Muscle of arm (tissue), 12 donors: ENCODE measurements around the gene TRIM17. TPM values are rescaled to one million over a fixed set of nuclear protein-coding genes. Genes with fewer than 3 reads are reported as not detected.

Experiments used
- DNase-seq: peaks from one replicate; pipeline ENCODE4 v3.0.0-alpha.2; 2013
- polyA plus RNA-seq, 12 donors: library from polyadenylated mRNA; unstranded; fragments of 120-200 nt; gene quantifications; one replicate each; pipeline ENCODE4 v1.2.1, GENCODE V29; 2013; ENCODE audit not compliant: insufficient read length in 12 of 12

TRIM17 gene
- polyA plus RNA-seq, 12 donors: 0.38 to 1.9 (median 0.65) TPM; not detected in 2

DNA sequence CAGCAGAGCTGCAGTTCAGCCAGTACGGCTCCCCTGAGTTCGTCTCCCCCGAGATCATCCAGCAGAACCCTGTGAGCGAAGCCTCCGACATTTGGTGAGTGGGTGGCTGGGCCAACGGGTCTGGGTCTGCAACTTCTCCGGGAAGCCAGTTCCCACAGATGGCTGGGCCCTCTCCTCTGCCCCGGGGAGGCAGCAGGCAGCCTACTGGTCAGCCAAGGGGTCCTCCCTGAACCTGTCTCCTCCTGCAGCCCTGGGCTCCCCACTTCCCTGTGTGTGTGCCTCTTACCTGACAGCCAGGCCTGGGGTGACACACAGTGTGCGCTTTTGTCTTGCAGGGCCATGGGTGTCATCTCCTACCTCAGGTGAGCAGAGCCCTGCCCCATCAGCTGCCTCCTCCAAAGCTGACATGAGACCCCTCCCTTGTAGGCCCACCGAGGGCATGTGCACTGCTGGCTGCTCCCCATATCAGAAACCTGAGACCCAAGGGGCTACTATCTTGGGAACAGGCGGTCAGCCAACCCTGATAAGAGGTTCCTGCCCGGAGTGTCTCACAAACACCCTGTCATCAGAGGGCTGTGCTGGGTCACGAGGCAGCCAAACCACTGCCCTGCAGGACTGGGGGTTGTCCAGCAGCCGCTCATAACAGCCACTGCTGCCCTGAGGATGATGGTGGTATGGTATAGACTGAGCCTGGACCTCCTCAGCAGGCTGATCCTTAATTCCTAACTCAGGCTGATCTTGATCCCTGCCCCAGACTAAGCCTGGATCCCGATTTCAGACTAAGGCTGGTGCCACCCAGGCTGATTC lies 47.7 kb downstream of the TRIM17 start:
- no peak for DNase-seq

DNA sequence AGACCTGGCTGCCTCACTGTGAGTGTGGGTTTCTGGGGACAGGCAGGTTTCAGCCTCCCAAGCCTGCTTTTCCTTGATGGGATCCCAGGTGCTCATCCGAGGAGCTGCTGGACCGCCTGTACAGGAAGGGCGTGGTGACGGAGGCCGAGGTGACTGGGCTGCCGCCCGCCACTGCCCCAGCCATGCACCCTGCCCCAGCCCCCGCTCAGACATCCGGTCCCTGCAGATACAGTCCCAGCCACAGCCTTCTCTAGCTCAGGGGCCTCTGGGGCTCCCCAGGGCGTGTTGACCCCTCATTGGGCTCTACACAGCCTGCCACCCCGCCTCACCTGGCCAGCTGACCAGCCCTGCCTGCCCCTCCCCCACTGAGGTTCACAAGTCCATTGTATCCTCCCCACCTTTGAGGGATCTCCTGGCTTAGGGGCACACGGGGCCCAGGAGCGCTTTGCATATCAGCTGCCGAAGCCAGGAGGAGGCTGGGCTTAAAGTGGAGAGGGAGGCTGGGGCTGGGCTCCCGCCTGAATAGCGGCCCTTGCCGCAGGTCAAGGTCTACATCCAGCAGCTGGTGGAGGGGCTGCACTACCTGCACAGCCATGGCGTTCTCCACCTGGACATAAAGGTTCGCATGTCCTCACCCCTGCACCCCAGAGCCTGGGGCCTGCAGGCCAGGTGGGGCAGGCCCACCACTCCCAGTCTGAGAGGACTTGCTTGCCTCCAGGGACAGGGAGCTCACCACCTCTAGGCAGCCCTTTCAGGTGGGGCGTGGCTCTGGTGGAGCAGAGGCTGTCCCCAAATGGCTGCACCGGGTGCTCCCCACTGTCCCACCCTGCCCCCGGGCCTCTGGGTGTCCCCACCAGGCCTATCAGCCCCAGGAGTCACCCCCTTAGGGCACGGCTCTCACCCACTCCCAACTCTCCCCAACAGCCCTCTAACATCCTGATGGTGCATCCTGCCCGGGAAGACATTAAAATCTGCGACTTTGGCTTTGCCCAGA lies 48.6 kb downstream of the TRIM17 start:
- DNase-seq: no peak

- peak; percentile 30 for DNase-seq
Observed at GRCh38 chr1:228366866-228367741, 49.6 kb downstream of the TRIM17 start.

DNA sequence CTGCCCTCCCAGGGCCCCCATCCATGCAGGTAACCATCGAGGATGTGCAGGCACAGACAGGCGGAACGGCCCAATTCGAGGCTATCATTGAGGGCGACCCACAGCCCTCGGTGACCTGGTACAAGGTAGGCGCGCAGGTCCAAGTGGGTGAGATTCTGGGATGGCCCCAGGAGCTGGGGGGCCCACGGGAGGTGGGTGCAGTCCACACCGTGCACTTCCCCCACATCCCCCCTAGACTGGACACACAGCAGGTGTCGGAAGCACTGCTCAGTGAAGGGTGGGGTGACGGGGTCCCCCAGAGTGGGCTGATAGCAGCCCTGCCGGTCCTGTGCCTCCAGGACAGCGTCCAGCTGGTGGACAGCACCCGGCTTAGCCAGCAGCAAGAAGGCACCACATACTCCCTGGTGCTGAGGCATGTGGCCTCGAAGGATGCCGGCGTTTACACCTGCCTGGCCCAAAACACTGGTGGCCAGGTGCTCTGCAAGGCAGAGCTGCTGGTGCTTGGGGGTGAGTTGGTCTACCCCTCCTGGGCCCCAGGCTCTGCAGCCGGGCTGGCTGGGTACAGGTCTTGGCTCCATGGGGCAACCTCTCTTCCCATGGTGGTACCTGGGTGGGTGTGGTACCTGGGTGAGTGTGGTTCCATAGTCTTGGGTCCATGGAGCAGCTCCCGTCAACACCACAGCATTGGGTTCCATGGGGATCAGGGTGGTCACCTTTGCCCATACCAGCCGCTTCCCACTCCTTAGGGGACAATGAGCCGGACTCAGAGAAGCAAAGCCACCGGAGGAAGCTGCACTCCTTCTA lies 50.4 kb downstream of the TRIM17 start:
- no peak for DNase-seq

DNA sequence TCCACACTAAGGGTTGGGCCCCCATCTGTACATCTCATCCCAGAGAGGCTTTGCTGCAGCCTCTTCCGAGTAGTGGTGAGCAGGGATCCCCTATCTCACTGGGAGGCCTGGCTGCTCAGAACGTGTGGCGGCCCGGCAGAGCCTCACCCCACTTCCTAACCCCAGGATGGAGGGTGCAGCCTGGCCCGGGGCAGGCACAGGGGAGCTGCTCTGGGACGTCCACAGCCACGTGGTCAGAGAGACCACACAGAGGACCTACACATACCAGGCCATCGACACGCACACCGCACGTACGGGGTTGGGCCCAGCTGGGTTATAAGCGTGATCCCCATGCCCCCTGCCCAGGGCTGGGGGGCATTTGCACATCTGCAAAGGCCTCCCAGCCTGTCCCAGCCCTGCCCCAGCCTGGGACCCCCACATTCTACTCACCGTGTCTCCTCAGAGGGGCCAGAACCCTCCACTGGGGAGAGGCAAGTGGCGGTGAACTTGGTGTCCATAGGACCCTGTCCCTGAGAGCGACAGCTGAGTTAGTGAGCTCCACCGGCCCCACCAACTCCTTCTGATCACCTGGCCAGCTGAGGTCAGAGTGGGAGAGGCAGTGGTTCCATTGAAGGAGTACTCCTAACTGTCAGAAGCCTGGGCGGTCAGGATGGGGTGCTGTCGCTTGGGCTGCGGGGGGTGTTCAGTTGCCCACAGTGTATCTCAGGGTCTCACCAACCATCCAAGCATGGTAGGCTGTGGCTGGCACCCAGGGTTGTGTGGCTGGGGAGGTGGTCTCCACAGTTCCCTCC lies 51.2 kb downstream of the TRIM17 start:
- DNase-seq: no peak

GRCh38 chr1:228364706-228365213 lies 51.9 kb downstream of the TRIM17 start:
- no peak for DNase-seq

- DNase-seq: no peak
Observed at GRCh38 chr1:228364068-228364705, 52.5 kb downstream of the TRIM17 start.

- DNase-seq: no peak
Observed at GRCh38 chr1:228363686-228364067, 53.0 kb downstream of the TRIM17 start.

GRCh38 chr1:228362884-228363450 lies 53.7 kb downstream of the TRIM17 start:
- DNase-seq: no peak

DNA sequence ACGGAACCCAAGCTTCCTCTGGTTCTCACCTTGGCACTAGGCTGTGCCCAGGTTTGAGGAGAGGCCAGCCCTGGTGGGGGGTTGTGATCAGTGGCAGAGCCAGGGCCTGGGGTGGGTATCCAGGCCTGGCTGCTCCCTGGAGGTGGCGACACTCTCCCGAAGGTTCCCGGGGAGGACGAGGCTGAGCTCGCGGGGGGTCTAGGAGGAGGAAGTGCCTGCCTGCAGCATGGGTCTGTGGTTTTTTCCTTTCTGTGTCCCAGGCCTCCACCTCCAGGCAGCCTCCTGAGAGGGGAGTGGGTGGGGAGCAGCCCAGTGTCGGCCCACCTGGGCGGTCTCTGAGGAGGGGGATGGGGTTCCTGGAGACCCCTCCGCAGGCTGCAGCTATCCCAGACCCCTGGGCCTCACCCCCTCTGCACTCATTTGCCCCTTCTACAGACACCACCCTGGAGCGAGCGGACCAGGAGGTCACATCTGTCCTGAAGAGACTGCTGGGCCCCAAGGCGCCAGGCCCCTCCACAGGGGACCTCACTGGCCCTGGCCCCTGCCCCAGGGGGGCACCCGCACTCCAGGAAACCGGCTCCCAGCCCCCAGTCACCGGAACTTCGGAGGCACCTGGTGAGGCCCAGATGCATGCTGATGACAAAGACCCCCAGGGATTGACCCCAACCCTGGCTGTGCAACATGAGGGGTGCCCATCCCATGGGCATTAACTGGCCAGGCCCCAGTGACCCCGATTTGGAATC lies 54.3 kb downstream of the TRIM17 start:
- no peak for DNase-seq

DNA sequence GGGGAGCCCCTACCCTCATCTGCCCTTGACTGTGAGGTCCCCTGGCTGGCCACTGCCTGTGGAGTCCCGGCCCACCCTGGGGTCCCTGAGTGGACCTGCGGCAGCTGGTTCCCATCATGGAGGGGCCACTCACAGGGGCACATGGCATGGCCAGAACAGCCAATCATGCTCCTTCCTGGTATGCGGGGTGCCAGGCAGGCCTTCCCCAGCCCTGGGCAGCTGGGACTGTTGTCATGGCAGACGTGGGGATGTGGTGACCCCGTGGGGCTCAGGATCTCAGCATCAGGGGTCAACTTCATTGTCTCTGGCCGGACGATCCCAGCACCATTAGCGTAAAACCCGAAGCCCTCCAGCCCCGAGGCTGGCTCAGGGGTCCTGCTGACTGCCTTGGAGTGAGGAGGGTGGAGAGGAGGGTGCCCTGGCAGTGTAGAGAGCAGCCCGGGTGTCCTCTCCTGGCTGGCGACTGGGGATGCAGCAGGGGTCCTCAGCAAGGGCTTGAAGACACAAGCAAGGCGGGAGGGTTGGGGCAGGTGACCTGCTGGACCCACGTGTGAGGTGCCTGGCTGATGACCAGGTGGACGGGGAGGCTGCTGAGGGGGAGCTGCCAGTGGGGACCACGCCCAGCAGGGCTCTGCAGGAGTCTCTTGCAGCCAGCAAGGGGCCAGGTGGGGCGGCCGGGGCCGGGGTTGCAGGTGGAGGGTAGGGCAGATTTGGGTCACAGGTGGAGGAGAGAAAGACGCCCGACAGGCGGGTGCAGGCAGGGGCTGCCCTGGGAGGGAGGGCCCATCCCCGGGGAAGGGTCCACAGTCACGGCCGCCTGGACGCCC lies 55.1 kb downstream of the TRIM17 start:
- DNase-seq: no peak

DNA sequence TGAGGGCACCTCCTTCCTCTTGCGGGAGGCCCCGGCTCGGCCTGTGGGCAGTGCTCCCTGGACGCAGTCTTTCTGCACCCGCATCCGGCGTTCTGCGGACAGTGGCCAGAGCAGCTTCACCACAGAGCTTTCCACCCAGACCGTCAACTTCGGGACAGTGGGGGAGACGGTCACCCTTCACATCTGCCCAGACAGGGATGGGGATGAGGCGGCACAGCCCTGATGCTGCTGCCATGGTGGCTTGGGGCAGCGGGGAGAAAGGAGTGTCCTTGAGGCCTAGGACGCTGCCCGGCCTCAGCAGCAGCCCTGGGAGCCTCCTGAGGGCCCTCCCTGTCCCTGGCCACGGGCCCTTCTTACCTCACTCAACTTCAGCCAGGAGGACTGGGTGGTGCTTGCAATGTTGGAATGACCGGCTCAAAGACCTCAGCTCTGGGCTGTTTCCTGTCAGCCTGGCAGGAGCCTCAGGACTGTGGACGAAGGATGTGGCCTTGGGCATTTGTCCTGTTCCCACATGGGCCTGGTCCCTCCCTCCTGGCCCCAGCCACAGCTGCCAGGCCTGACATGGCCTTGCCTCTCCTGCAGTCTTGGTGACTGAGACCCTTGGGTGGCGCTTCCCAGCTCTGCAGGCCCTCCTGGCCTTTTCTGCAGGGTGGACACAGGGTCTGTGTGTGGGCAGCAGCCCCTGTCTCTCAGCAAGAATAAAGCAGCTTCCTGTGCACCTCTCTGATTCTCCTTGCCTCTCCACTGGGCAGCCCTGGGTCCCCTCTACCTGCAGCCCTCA lies 55.9 kb downstream of the TRIM17 start:
- no peak for DNase-seq

DNA sequence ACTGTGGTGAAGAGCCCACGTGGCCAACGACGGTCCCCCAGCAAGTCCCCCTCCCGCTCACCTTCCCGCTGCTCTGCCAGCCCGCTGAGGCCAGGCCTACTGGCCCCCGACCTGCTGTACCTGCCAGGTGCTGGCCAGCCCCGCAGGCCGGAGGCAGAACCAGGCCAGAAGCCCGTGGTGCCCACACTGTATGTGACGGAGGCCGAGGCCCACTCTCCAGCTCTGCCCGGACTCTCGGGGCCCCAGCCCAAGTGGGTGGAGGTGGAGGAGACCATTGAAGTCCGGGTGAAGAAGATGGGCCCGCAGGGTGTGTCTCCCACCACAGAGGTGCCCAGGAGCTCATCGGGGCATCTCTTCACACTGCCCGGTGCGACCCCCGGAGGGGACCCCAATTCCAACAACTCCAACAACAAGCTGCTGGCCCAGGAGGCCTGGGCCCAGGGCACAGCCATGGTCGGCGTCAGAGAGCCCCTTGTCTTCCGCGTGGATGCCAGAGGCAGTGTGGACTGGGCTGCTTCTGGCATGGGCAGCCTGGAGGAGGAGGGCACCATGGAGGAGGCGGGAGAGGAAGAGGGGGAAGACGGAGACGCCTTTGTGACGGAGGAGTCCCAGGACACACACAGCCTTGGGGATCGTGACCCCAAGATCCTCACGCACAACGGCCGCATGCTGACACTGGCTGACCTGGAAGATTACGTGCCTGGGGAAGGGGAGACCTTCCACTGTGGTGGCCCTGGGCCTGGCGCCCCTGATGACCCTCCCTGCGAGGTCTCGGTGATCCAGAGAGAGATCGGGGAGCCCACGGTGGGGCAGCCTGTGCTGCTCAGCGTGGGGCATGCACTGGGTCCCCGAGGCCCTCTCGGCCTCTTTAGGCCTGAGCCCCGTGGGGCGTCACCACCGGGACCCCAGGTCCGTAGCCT lies 56.8 kb downstream of the TRIM17 start:
- DNase-seq: no peak

- DNase-seq: no peak
Observed at GRCh38 chr1:228358764-228359612, 57.7 kb downstream of the TRIM17 start.
